22Rv1 (cell line): ENCODE measurements around the gene ZSWIM9.

Experiments
- CTCF ChIP-seq: fragments of 450-650 bp; IDR thresholded peaks from 2 replicates; pipeline ENCODE4 v1.5.1; 2017; ENCODE audit warnings: mild to moderate bottlenecking
- ZFX ChIP-seq: fragments of 450-650 bp; IDR thresholded peaks from 2 replicates; pipeline ENCODE4 v1.6.1; 2017; ENCODE audit warnings: antibody characterized with exemption, borderline replicate concordance

GRCh38 chr19:48186015-48186414 lies 15.5 kb downstream of the ZSWIM9 start:
- no peak for TF ChIP-seq CTCF
- no peak for TF ChIP-seq ZFX
